GM21576 (cell line): Measurements from ENCODE around the gene PCDH12.

ENCODE experiments used
- ATAC-seq: cut with Tn5 transposase; IDR thresholded peaks from one replicate; pipeline ENCODE4 v1.9.1; 2021; ENCODE audit warnings: mild to moderate bottlenecking, moderate library complexity; ENCODE audit not compliant: unreplicated experiment

PCDH12 gene

DNA sequence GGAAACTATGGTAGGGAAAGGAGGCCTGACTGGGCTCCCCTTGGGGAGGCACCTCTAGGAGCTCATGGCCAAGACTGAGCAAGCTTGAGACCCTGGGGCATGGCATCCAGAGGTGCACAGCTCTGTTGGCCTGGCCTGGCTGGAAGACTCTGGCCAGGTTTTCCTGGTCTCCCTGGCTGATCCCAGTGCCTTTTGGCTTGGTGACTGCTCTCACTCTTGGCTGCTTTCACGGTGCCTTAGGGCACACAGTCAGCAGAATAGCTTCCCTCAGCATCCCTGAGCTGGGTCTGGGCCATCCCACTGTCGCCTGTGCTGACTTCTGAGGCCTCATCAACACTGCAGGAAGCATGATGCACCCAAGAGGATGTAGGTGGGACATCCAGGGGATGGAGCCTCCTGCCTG, 47.7 kb downstream of the PCDH12 start:
- ATAC-seq: no peak

DNA sequence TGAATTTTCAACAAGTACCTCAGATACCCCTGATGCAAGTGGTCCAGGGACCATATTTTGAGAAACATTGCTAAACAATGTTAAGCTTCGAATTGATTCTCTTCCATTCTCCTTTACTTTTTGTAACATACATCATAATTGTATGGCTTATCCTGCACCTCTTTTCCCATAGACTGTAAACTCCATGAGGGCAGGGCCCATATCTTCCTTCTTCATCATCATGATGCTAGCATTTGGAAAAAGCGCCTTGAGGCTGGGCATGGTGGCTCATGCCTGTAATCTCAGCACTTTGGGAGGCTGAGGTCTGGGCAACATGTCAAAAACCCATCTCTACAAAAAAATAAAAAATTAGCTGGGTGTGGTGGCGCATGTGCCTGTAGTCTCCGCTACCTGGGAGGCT, 48.8 kb downstream of the PCDH12 start:
- ATAC-seq: no peak

DNA sequence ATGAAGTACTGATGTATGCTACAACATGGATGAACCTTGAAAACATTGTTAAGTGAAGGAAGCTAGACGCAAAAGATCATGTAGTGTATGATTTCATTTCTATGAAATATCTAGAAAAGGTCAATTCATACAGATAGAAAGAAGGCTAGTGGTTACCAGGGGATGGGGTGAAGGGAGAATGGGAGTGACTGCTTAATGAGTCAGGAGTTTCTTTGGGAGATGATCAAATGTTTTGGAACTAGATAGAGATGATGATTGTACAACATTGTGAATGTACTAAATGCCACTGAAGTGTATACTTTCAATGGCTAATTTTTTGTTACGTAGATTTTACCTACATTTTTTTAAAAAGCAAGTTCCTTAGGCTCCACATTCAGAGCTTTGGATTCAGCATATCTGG, 49.2 kb downstream of the PCDH12 start:
- ATAC-seq: no peak

DNA sequence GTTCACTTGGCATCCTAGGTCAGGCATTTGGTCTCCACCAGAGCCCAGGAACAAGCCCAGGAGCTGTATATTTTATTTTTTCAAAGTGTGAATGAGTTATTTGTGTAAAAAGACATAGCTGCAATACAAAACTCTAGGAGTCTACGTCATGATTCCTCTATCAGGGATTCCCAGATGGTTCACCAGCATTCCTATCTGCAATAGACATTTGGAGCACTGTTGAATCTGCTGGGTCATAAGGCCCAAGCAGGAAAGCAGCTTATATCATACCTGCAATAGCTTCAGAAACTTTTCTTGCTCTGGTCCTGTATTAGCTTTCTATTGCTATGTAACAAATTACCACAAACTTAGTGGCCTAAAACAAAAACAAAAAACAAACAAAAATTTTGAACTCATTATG, 51.0 kb downstream of the PCDH12 start:
- no peak for ATAC-seq

DNA sequence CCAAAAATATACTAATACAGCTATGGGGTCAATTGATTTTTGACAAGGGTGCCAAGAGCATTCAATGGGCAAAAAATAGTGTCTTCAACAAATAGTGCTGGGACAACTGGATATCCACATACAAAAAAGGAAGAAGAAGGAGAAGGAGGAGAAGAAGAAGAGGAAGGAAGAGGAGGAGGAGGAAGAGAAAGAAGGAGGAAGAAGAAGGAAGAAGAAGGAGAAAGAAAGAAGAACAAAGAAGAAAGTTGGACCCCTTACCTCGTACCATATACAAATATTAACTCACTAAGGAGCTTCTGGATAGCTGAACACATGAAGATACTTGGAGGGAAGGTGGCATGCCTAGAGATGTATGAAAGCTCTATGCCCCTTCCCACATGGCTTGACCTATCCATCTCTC, 51.5 kb downstream of the PCDH12 start:
- ATAC-seq: no peak

DNA sequence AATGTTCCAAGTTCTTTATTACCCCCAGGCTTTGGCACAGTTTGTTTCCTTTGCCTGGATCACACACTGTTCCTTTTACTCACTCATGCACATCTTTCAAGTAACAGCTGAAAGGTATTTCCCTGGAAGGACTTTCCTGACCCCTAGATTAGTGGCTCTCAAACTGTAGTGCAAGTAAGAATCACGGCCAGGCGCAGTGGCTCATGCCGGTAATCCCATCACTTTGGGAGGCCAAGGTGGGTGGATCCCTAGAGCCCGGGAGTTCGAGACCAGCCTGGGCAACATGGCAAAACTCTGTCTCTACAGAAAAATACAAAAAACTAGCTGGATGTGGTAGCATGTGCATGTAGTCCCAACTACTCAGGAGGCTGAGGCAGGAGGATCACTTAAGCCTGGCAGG, 53.5 kb downstream of the PCDH12 start:
- no peak for ATAC-seq

DNA sequence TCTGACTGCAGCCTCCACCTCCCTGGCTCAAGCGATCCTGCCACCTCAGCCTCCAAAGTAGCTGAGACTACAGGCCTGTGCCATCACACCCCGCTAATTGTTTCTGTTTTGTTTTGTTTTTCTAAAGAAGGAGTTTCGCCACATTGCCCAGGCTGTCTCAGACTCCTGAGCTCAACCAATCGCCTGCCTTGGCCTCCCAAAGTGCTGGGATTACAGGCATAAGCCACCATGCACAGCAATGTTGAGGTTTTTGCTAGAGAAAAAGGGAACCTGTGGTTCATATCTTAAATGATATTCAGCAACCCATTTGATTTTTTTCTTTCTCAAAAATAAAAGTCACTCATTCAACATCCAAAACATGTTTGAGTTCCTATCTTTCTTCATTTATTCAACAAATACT, 54.7 kb downstream of the PCDH12 start:
- no peak for ATAC-seq

DNA sequence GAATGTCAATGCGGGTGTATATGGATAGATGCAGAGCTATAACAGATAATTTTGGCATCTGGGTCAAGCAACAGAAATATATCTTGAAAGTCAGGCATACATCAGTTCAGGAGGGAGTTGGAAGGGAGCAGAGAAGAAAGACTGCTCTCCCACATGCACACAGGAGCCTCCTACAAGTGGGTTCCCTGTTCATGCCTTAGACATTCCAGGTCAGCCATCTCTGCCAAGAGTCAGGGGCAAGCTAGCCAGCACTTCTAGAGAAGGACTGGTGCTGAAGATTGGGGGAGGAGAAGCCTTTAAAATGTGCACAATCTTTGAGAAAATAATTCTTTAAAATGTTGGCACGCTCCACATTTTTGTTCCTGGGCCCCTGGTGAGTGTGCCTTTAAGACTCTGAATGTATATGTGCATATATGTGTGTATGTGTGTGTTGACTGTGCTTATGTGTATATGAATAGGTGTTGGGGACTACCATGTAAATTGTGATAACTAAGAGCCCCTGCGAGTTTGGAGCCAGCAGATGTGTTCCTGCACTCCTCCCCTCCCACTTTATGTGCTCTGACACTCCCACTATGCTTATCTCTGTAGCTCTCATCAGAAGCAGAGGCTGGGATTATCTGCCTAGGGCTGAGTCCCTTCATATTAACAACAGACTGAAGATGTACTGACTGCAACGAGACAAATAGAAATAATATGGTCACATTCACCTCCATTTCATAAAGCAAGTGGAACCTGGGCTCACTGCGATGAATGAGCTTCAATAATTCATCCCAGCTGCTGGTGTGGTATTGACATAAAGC, 55.8 kb downstream of the PCDH12 start:
- no peak for ATAC-seq

DNA sequence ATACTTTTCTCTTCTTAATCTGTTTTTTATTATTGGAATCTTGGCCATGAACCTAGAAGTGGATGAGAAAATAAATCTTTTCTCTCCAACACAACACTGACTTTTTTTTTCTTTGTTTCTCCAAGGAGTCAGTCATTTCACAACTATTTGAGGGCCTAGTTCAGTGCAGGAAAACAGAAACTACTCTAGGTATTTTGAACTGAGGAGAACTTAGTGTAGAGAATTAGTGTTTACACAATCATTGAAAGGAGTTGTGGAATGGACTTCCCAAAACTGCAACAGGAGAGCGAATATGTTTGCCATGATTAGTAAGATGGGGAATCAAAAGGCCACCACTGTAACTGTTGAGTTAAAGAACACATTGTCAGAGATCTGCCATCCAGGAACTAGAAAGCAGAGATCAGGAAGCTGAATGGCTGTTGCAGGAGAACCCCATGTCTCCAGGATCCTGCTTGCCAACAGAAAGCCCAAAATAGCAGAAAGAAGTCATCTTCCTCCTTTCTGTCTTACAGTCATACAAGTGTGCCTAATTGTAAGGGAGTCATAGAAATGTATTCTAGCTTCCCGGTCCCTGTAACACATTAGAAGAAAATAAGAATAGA, 59.5 kb downstream of the PCDH12 start:
- ATAC-seq: no peak

DNA sequence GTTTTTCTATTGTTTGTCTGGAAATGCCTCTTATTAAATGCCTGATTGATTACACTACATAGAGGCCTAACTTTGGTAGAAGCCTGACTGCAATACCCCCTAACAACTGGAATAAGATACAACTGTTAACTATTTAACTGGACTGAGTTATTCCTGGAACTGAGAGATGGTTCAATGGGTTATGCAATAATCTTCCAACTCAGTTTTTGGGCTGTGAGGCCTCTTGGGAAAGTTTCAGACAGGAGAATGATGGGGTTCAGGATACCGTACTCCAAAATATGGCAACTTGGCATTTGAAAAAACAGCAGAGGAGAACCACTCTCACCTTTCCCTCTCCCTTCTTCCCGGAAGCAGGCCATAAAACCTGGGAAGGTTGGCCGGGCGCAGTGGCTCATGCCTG, 60.6 kb downstream of the PCDH12 start:
- no peak for ATAC-seq
